Ammon's horn (tissue), 1 donor: ENCODE results near the gene GULP1.

ENCODE experiments used
- DNase-seq: peaks from one replicate; pipeline ENCODE4 v3.0.0-alpha.2; 2016; ENCODE audit warnings: low spot score

The GULP1 gene

GRCh38 chr2:188322569-188323551 is 31.2 kb downstream of the GULP1 start:
- DNase-seq = no peak

DNA sequence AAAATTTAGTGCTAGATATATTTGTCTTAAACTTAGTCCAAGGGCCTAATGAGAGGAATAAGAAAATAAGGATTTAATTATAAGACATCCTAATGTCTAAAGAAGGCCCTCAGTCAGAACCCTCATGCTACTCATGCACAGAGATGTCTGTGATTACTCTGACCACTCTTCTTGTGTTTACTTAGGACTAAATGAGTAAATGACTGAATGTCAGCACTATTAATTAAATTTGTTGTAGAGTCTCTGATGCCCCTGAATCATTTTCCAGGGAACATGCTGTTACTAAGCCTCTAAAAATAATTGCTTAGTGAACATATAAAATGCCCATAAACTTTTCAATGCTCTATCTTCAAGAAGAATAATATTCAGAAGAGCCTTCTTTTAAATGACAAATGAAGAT is 32.4 kb downstream of the GULP1 start:
- DNase-seq = no peak

DNA sequence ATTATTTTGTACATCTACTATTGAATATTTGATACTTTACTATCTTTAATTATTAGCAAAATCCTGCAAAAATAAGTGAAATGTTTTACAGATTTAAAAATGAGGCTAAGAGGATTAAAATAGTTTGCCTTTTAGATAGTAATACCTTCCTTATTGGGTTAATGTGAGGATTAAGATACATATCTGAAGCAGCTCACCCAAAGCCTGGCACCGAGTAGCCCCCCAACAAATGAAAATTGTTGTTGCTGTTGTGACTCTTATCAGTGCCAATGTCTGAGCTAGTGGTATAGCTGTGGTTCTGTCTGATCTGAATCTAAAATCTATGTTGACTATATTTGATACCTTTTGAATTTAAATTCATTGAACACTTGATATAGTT is 34.6 kb downstream of the GULP1 start:
- DNase-seq = no peak

- DNase-seq = no peak
Observed at GRCh38 chr2:188326669-188327301, 35.1 kb downstream of the GULP1 start.

- no peak for DNase-seq
Observed at GRCh38 chr2:188327518-188328213, 36.0 kb downstream of the GULP1 start.

GRCh38 chr2:188328419-188328818 is 36.7 kb downstream of the GULP1 start:
- no peak for DNase-seq

DNA sequence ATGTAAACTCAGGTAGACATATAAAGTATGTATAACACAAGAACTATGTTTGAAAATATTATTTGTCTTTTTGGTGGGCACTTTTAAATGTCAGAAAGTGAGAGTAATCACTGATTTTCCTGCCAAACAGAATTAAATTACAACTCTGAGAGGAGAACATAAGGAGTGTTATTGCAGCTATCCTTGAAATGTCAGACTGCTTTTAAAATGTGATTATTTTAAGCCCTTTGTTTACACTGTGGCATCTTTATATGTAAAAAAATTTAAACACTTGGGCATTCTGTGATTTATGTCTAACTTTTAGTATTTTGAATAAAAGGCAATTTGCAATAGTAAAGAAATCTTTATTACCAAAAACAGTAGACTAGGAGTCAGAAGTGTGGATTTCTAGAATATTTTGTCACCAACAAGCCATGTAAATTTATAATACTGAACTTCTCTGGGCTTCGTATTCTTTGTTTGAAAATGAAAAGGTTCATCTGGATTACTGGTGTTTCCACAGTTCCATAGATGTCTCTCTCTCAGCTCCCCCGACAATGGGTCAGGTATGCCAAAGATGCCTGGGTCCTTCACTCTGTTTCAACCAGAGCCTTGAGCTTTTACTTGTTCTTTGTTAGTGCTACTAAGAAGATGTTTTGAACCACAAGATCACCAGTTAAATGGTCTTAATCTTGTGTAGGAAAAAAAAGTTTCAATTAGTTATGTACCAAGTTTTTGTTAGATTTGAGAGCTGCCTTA is 38.8 kb downstream of the GULP1 start:
- DNase-seq = no peak

DNA sequence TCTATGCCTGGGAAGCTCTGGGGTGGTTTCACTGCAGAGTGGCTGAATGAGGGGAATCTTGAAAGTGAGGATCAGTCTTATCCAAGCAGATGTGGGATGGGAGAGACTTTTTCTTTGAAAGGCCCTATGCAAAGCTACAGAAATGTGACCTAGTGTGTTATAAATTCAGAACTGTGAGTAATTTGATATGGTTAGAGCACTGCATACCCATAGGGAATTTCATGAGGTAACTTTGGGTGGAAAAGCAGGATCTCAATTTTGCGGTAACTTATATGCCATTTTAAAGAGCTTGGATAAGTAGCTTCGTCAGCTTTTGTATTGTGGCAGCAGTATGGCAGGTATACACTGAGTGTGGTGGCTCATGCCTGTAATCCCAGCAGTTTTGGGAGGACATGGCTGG is 40.9 kb downstream of the GULP1 start:
- DNase-seq = no peak

- peak; percentile 67 for DNase-seq
Observed at GRCh38 chr2:188333751-188334524, 42.3 kb downstream of the GULP1 start.

DNA sequence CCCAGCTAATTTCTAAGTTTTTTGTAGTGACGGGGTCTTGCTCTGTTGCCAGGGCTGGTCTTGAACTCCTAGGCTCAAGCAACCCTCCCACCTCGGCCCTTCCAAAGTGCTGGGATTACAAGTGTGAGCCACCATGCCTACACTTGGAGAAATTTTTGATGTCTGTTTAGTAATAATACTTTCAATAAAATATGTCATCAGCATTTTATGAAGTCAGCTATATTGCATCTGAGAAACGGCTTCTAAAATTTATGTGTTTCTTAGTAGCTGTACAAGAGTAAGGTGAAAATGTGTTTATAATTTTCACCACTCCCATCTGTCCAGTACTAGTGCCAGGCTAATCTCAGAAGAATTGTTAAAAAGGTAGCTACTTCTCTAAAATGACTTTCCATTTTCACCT is 46.8 kb downstream of the GULP1 start:
- DNase-seq = no peak

- no peak for DNase-seq
Observed at GRCh38 chr2:188340257-188340656, 48.6 kb downstream of the GULP1 start.

DNA sequence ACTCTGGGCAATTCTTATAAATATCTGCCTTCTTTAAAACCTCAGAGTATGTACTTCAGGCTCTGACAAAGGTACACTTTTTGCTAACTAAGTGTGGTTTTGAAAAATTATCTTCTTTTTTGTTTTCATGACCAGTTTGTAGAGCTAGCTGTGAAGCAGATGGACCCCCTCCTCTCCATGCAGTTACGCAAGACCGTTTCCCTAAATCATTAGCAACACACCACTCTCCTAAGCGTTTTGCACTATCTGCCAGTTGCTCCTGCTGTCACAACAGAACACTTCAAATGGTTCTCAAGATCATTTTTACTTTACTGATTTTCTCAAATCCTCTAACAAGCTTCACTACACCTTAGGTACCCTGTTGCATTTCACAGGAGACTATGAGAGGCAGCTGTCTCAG is 53.3 kb downstream of the GULP1 start:
- DNase-seq = peak; percentile 57

DNA sequence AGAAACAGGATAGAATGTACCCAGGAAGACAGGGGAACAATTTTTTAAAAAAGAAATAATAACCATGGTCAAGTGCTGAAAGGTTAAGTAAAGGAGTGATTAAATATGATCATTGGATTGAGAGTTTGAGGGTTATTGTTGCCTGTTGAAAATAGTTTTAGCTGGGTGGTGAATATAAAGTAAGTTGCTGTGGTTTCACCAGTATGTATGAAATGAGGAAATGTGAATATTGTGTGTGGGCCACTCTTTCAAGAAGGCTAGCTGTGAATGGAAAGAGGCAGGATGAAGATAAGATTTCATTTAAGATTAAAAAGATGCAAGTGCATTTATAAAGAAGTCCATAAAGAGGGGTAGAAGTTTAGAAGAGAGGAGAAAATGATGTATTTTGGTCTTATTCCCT is 53.8 kb downstream of the GULP1 start:
- DNase-seq = no peak

- no peak for DNase-seq
Observed at GRCh38 chr2:188345831-188346458, 54.3 kb downstream of the GULP1 start.

- no peak for DNase-seq
Observed at GRCh38 chr2:188349019-188349418, 57.3 kb downstream of the GULP1 start.

- no peak for DNase-seq
Observed at GRCh38 chr2:188353282-188353681, 61.6 kb downstream of the GULP1 start.

DNA sequence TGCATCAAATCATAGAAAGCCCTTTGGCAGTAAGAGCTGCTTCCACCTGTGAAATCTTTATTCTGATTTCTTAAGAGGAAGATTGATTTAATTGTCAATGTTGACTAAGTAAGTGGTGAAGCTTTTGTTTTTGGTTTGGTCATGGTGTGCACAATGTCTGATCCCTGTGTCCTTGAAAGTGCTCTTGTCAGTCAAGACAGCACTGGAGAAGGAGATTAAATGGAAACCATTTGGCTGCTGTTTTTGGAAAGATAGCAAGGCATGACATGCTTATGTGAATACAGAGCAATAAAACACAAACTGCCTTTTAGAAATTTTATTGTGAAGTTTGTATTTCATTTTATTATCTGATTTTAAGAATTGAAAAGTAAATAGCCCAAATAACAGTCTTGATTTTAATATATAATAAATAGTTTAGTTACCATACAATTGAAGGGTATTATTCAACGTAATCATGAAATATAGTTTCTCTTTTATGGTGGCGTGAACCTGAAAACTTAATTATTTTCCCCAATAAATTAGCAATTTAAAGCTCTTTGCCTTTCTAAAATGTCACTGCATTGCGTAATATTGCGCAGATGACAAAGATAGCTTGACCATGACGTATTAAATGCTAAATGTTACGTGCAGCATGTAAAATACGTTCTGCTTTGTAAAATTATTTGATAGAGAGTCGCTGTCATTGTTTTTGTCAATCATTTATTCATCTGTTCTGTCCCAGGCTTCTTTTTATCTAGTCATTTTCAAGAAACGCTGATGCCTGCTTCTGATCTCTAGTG is 69.0 kb downstream of the GULP1 start:
- no peak for DNase-seq

GRCh38 chr2:188364033-188364630 is 72.5 kb downstream of the GULP1 start:
- no peak for DNase-seq

GRCh38 chr2:188365058-188365641 is 73.5 kb downstream of the GULP1 start:
- DNase-seq = no peak
